ENCODE data around the gene NRROS.
"Not testable (repeated sequence)": the region's sequence is repeated elsewhere in the genome, so short reads cannot be mapped to it uniquely, and the experiment has no call there.

NRROS gene

DNA sequence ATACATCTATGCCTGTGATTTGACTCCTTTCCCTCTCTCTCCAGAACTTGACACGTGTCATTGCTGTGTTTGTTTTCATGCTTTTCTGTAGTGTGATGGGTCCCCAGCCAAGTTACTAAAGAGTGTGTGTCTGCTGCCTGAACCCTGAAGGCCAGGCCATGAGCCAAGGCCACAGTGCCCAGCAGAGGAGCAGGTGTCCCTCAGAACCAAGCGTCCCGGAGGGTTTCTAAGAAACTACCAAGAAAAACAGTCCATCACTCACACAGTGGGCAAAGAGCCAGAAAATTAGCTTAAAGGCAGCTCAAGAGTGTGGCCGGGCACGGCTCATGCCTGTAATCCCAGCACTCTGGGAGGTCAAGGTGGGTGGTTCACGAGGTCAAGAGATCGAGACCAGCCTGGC is 35.8 kb upstream of the NRROS start:
- DNase-seq (ENCODE audit: low read depth) = no peak
- no peak overlapping the region for H3K4me3 ChIP-seq (ENCODE audit: low read length)
- TF ChIP-seq, protein P1, sequence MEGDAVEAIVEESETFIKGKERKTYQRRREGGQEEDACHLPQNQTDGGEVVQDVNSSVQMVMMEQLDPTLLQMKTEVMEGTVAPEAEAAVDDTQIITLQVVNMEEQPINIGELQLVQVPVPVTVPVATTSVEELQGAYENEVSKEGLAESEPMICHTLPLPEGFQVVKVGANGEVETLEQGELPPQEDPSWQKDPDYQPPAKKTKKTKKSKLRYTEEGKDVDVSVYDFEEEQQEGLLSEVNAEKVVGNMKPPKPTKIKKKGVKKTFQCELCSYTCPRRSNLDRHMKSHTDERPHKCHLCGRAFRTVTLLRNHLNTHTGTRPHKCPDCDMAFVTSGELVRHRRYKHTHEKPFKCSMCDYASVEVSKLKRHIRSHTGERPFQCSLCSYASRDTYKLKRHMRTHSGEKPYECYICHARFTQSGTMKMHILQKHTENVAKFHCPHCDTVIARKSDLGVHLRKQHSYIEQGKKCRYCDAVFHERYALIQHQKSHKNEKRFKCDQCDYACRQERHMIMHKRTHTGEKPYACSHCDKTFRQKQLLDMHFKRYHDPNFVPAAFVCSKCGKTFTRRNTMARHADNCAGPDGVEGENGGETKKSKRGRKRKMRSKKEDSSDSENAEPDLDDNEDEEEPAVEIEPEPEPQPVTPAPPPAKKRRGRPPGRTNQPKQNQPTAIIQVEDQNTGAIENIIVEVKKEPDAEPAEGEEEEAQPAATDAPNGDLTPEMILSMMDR (conservative IDR thresholded peaks at IDR 0.05; ENCODE audit: low read length) = no peak

DNA sequence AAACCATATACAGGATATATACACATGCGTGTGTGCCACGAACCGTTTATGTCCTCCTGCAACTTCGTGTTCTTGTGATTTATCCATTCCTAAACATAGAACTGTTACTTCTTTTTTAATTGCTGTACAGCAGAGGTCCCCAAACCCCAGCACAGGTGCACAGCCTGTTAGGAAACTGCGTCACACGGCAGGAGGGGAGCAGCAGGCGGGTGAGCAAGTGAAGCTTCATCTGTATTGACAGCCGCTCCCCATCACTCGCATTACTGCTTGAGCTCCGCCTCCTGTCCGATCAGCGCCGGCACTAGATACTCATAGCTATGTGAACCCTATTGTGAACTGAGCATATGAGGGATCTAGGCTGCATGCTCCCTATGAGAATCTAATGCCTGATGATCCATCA is 34.9 kb upstream of the NRROS start:
- DNase-seq (ENCODE audit: low read depth) = no peak
- TF ChIP-seq, protein P1 (conservative IDR thresholded peaks at IDR 0.05; ENCODE audit: low read length) = no peak
- no peak overlapping the region for H3K4me3 ChIP-seq (ENCODE audit: low read length)

DNA sequence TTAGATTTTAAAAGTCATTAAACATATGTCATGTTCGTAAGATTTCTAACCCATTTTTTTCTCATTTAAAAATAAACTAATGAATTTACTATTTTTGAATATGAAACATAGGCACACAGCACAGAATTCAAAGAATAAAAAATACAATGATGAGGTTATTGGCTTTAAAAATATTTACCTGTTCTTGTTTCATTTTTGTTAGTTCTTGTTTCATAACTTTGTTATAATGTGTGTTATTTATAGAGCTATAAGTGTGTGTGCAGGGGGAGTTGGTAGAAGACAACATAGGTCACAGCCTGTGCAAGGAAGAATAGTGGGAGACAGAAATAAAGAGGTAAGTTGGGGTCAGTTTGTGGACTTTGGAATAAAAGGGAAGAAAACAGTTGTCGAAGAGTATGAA is 30.8 kb upstream of the NRROS start:
- no peak overlapping the region for H3K4me3 ChIP-seq (ENCODE audit: low read length)
- TF ChIP-seq, protein P1 (conservative IDR thresholded peaks at IDR 0.05; ENCODE audit: low read length) = no peak
- DNase-seq (ENCODE audit: low read depth) = no peak

DNA sequence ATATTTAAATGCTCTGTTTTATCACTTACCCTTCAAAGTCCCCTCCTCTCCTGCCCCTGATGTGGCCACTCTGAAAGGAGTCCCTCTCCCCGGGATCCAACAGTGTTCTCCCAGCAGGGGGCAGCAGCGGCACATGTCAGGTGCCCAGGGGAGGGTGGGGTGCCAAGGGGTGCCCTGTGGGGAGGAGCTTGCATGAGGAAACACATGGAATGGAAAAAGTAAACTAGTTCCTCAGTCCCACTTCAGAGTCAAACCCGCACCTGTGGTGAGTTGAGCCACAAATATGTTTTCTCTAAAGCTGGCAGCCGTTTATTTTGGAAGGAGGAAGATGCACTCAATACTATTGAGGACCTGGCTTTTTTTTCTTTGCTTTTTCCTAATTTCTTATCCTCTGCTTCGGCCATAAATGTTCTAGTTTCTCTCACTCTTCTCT is 30.1 kb upstream of the NRROS start:
- H3K4me3 ChIP-seq (ENCODE audit: low read length) = no peak overlapping the region
- TF ChIP-seq, protein P1 (conservative IDR thresholded peaks at IDR 0.05; ENCODE audit: low read length) = peak; percentile 81
- DNase-seq (ENCODE audit: low read depth) = peak; percentile 70

GRCh38 chr3:196609805-196610515 is 29.5 kb upstream of the NRROS start:
- H3K4me3 ChIP-seq (ENCODE audit: low read length) = no peak overlapping the region
- TF ChIP-seq, protein P1 (conservative IDR thresholded peaks at IDR 0.05; ENCODE audit: low read length) = no peak
- no peak for DNase-seq (ENCODE audit: low read depth)

DNA sequence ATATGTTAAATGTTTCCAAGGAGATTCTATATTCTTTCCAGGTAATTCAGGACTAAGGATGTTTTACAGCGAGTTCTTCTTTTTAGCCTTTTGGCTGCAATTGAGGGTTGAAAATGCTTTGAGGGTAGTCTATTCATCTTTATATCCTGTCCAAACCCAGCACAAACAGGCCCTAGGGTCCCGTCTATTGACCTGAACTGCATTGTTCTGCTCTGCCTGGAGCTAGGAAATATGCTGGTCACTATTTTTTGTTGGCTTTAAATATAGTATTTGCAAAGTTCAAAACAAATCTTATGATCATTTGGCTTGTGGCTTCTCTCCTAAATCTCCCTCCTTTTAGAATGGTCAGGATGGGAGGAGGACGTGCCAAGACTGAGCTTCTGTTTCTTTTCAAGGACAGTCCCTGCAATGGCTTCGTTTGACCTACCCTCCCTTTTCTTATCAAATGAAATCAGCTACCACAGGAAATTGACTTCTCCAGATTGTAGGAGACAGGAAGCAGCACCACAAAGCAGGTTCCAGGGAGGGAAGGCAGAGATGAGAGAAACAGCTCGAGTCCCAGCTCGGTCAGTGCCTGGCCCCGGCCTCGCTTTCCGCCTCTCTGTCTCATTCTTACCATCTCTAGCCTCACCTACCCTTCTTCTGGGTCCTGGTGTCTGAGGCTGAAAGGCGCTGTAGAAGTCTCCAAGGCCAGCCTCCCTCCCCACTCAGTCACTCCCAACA is 27.6 kb upstream of the NRROS start:
- no peak for DNase-seq (ENCODE audit: low read depth)
- no peak overlapping the region for H3K4me3 ChIP-seq (ENCODE audit: low read length)
- TF ChIP-seq, protein P1 (conservative IDR thresholded peaks at IDR 0.05; ENCODE audit: low read length) = no peak

- H3K4me3 ChIP-seq (ENCODE audit: low read length); DNase-seq (ENCODE audit: low read depth): not testable (repeated sequence)
These were observed 24.3 kb upstream of the NRROS start for GRCh38 chr3:196615234-196615633.
